ENCODE measurements around the gene C1orf167.

GRCh38 chr1:11800391-11800755 lies 38.4 kb downstream of the C1orf167 start:
- TF ChIP-seq GATA2 (IDR thresholded peaks at IDR 0.05; ENCODE audit: low read depth, low read length): no peak
- TF ChIP-seq GATA3 (IDR thresholded peaks at IDR 0.05; ENCODE audit: low read depth, low read length): no peak

Measured in SH-SY5Y (cell line).